ENCODE data around the gene ZC3HAV1.
"Not testable (repeated sequence)": the region's sequence is repeated elsewhere in the genome, so short reads cannot be mapped to it uniquely, and the experiment has no call there.

The ZC3HAV1 gene

DNA sequence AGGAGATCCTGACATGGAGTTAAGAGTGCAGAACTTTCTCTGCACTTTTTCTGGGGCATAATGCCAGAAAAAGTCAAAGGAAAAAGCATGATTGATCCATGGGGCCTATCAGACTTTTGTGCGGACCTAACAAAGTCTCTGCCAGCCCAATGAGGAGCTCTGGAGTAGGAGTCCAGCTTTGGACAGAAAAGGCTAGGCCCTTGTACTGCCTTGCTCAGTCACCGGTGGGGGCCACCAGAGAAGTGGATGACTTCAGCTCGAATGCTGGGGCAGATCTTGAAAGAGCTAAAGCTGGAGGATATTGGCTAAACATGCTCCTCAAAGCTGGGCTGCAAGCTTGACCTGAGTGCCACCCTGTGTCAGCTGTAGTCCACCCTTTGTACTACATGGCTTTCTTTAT lies 2.8 kb upstream of the ZC3HAV1 start:
- DNase-seq, result peak in 1 of 3 donors; percentile 48

- peak; percentile 65 to 81 (median 66) for DNase-seq
These were observed 2.3 kb upstream of the ZC3HAV1 start for GRCh38 chr7:139111811-139112301.

GRCh38 chr7:139111147-139111546 lies 1.6 kb upstream of the ZC3HAV1 start:
- DNase-seq, result peak in 2 of 3 donors; percentile 5 to 18

- no peak for DNase-seq
These were observed 477 bp upstream of the ZC3HAV1 start for GRCh38 chr7:139109983-139110411.

- DNase-seq, result peak; percentile 32 to 61 (median 45)
These were observed 993 bp downstream of the ZC3HAV1 start for GRCh38 chr7:139108266-139109187.

DNA sequence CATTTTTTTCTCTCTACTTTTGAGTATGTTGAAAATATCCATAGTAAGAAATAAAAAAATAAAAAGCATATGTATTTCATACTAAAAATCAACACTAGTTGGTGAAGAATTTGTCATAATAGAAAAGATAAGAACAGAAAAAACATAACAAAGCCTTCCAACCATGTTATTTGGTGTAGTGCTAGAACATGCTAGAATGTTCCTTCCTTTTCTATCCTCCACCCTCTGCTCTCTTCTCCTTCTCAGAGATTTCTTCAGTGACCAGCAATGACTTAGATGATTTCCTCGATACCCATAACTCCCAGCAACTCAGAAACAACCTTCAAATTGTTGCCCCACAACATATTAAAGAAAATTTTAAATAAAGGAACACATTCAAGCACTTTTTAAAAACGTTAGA lies 2.6 kb downstream of the ZC3HAV1 start:
- DNase-seq, result peak in 2 of 3 donors; percentile 42 to 54

DNA sequence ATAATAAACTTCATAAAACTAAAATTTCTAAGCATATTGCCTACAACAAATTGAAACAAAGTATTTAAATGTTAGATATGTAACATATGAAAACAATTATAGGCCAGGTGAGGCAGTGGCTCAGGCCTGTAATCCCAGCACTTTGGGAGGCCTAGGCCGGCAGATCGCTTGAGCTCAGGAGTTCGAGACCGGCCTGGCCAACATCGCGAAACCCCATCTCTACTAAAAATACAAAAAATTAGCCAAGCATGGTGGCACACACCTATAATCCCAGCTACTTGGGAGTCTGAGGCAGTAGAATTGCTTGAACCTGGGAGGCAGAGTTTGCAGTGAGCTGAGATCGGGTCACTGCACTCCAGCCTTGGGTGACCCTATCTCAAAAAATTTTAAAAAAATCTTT lies 3.3 kb downstream of the ZC3HAV1 start:
- peak in 2 of 3 donors; percentile 20 to 21 for DNase-seq

GRCh38 chr7:139105484-139105883 lies 4.0 kb downstream of the ZC3HAV1 start:
- DNase-seq, result peak in 1 of 3 donors; percentile 23

- peak; percentile 46 to 52 (median 48) for DNase-seq
These were observed 5.4 kb downstream of the ZC3HAV1 start for GRCh38 chr7:139104091-139104450.

GRCh38 chr7:139103057-139103815 lies 6.3 kb downstream of the ZC3HAV1 start:
- peak in 2 of 3 donors; percentile 40 to 51 for DNase-seq

GRCh38 chr7:139101637-139102158 lies 7.8 kb downstream of the ZC3HAV1 start:
- DNase-seq, result not testable (repeated sequence)

- peak; percentile 26 to 58 (median 55) for DNase-seq
These were observed 10.2 kb downstream of the ZC3HAV1 start for GRCh38 chr7:139099172-139099947.

GRCh38 chr7:139095194-139095659 lies 14.3 kb downstream of the ZC3HAV1 start:
- DNase-seq, result peak; percentile 43 to 53 (median 53)

- DNase-seq, result peak; percentile 17 to 35 (median 25)
These were observed 14.9 kb downstream of the ZC3HAV1 start for GRCh38 chr7:139094596-139094995.

- DNase-seq, result peak; percentile 15 to 31 (median 22)
These were observed 15.5 kb downstream of the ZC3HAV1 start for GRCh38 chr7:139094030-139094429.

GRCh38 chr7:139093512-139093911 lies 16.0 kb downstream of the ZC3HAV1 start:
- DNase-seq, result peak in 1 of 3 donors; percentile 1

- no peak for DNase-seq
These were observed 17.3 kb downstream of the ZC3HAV1 start for GRCh38 chr7:139092090-139092796.

DNA sequence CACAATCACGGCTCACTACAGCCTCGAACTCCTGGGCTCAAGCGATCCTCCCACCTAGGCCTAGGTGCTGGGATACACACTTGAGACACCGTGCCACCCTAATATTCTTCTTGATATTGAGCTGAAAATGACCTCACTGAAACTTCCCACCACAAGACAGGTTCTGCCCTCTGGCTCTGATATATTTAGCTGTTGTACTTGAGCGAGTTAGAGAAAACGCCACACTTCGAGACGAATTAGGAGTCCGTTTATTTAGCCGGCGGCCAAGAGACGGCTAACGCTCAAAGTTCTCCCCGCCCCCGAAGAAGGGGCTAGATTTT lies 17.9 kb downstream of the ZC3HAV1 start:
- DNase-seq, result no peak

DNA sequence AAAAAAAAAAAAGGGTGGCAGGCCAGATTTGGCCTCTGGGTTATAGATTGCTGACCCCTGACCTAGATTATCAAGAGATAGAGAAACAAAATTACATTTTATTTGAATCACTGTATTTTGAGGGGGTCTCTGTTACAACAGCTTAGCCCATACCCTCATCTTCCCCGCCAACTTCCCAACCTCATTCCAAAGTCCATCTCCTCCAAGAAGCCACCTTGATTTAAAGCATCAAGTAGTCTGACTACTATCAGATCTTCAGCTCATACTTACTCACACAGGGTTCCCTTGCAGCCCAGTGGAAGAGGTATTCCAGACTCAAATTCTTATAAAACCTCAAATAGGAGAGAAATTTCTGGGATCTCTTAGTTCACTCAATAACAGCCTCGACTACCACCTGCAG lies 20.4 kb downstream of the ZC3HAV1 start:
- no peak for DNase-seq

DNA sequence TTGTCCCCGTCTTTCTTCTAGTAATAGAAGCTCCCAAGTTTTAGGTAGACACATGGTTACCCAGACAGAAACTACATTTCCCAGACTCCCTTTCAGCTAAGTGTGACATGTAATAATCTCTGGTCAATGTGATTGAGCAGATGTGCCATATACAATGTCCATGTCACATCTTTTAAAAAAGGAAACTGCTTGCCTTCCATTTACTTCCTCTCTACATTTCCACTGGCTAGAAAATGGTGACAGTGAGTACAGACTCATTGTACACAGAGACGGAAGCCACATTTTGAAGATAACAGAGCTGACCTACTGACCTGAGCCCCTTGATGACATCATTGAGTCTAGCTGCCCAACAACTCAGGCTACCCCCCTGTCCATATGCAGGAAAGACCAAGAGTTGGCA lies 21.3 kb downstream of the ZC3HAV1 start:
- no peak for DNase-seq

GRCh38 chr7:139087212-139087611 lies 22.3 kb downstream of the ZC3HAV1 start:
- DNase-seq, result no peak

- DNase-seq, result no peak
These were observed 23.1 kb downstream of the ZC3HAV1 start for GRCh38 chr7:139086454-139086853.
